Mucosa of descending colon (tissue), 3 donors: ENCODE results near the gene CABLES2. TPM values are rescaled to one million over a fixed set of nuclear protein-coding genes. Genes with fewer than 3 reads are reported as not detected.
A peak's percentile ranks its signal among the peaks of the same experiment; 100 is the strongest.

Experiments
- ATAC-seq: fragments of 200-7000 bp; cut with Tn5 transposase; one replicate; pipeline ENCODE4 v1.9.1; 2020; ENCODE audit warnings: mild to moderate bottlenecking, moderate library complexity
- DNase-seq, 3 donors: peaks; one replicate each; pipeline ENCODE4 v3.0.0-alpha.2; 2020
- H3K36me3 ChIP-seq: fragments of 200-600 bp; one replicate; pipeline ENCODE4 v1.8.0; 2021; ENCODE audit warnings: low read depth, mild to moderate bottlenecking
- H3K4me1 ChIP-seq: fragments of 200-600 bp; one replicate; pipeline ENCODE4 v1.8.0; 2021; ENCODE audit warnings: low read depth, mild to moderate bottlenecking
- H3K4me3 ChIP-seq: fragments of 200-600 bp; one replicate; pipeline ENCODE4 v1.8.0; 2021; ENCODE audit warnings: mild to moderate bottlenecking
- H3K9me3 ChIP-seq: fragments of 200-600 bp; one replicate; pipeline ENCODE4 v1.8.0; 2021; ENCODE audit warnings: mild to moderate bottlenecking
- intact Hi-C, 2 donors: fragments of 100-400 bp; cut with DNase I in 1 of 2; cut with micrococcal nuclease in 1 of 2; formaldehyde crosslinking; loops; one replicate each; pipeline versions ENCODE4 v1.11.0 to v1.11.1; 2022; cut with DNase I, micrococcal nuclease
- total RNA-seq, 3 donors: library from RNA; stranded (reverse); fragmentation: NEBNext Ultra II Directional in 2 of 3; extraction: Animal tissue kit (Norgen Biotek cat#: 25700) in 2 of 3; gene quantifications; one replicate each; pipeline versions ENCODE4 v1.2.1 to v1.2.4, GENCODE V29; 2021 to 2023
- TF ChIP-seq, protein P1 (sequence below): fragments of 200-600 bp; IDR thresholded peaks from one replicate; pipeline ENCODE4 v1.8.0; 2022; ENCODE audit warnings: antibody characterized with exemption, mild to moderate bottlenecking
- donor health status: DM: no; HTN: no; CAD: no; lungs with moderate emphysema.
- donor health status: DM: no; HTN: no; CAD: no.
- donor health status: DM: no; HTN: yes; CAD: no.

CABLES2 gene
- total RNA-seq, 3 donors from 2014 or later: 5.4 to 9.3 (median 6.6) TPM

DNA sequence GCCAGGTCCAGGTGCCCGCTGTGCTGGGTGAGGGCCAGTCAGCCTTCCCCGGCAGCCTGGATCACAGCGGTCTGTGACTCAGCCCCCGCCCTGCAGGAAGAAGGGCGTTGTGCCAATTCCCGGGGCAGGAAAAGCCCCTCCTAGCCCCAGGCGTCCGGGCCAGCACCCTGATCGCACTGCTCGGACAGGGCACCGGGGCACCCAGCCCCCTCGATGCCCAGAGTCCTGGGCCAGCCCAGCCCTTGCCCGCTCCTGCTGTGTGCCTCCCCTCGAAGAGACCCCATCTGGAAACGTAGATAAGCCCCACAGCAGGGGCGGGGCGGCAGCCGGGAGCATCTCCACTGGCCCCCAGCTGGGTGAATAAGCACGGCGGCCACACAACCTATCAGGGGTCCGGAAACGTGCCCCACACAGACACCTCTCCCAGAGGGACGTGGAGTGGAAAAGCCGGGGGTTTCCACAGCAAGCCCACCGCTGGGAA is 49.9 kb downstream of the CABLES2 start:
- peak in 1 of 3 donors; percentile 52 for DNase-seq
- Histone ChIP-seq H3K4me1 (peaks cover 16% of the 10 kb centered on the region), H3K9me3 (no peaks in the 10 kb centered on the region), H3K4me3 (no peak overlapping the region), H3K36me3 (no peaks in the 10 kb centered on the region)
- TF ChIP-seq, protein P1, sequence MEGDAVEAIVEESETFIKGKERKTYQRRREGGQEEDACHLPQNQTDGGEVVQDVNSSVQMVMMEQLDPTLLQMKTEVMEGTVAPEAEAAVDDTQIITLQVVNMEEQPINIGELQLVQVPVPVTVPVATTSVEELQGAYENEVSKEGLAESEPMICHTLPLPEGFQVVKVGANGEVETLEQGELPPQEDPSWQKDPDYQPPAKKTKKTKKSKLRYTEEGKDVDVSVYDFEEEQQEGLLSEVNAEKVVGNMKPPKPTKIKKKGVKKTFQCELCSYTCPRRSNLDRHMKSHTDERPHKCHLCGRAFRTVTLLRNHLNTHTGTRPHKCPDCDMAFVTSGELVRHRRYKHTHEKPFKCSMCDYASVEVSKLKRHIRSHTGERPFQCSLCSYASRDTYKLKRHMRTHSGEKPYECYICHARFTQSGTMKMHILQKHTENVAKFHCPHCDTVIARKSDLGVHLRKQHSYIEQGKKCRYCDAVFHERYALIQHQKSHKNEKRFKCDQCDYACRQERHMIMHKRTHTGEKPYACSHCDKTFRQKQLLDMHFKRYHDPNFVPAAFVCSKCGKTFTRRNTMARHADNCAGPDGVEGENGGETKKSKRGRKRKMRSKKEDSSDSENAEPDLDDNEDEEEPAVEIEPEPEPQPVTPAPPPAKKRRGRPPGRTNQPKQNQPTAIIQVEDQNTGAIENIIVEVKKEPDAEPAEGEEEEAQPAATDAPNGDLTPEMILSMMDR: no peak
- peak; percentile 8 for ATAC-seq
- intact Hi-C loops: no loop called here

DNA sequence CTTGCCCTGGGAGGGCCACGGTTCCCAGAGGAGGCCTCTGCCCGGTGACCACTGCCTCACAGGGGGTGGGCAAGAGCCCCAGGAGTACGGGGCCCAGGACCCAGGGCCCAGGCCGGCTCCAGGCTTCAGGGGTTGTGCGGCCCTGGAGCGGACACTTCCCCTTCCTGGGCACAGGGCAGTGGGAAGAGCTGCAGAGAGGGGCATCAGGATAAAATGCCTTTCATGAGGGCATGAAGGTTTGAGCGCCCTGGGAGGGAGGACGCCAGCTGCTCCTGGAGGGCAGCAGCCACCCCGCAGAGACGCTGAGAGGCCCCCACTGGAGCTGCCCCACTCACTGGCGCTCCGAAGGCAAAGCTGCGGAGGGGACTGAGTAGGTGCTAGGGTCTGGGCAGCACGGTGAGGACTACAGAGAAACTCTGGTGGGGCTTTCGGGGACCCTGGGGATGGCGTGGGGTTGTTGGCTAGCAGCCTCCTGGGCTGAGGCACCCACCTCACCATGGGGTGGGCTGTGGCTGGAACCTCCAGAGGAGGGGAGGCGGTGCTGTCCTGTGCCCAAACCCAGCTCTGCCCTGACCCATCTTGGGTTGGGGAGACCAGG is 50.4 kb downstream of the CABLES2 start:
- ATAC-seq (no peak), DNase-seq (no peak)
- Histone ChIP-seq H3K36me3 (no peaks in the 10 kb centered on the region), H3K9me3 (no peaks in the 10 kb centered on the region), H3K4me3 (no peak overlapping the region), H3K4me1 (peaks cover 16% of the 10 kb centered on the region)
- intact Hi-C loops: no loop called here
- TF ChIP-seq, protein P1: no peak

DNA sequence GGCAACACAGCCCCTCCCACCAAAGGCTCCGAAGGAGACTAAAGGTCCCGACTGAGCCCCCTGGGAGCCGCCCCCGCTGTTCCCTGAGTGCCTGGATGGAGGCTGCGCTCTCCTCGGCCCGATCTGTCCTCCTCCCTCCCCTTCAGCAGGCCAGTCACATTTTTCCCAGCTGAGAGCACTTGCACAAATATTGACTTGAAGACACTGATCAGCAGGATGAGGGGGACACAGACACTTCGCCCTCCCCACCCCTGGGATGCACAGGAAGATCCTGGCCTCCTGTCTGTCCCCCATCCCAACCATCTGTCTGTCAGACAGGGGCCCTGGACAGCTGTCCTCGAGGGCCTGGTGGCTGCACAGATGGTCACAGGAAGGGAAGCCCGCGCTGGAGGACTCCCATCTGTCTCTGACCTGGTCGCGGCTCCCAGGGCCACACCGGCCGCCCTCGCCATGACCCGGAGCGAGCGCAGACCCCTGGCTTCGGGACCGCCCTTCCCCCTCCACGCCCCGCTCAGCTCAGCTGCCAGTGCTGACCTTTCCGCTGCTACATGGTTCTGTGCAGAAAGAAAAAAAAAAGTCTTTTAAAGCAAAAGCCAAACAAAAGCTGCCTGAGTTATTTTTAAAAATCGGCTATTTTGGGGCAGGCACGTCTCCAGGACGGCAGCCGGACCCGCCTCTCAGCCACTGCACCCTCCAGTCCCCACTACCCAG is 51.1 kb downstream of the CABLES2 start:
- ATAC-seq (no peak), DNase-seq (no peak)
- TF ChIP-seq, protein P1: no peak
- H3K9me3 ChIP-seq: no peaks in the 10 kb centered on the region
- intact Hi-C loops: no loop called here
- peaks cover 16% of the 10 kb centered on the region for H3K4me1 ChIP-seq
- no peak overlapping the region for H3K4me3 ChIP-seq
- no peaks in the 10 kb centered on the region for H3K36me3 ChIP-seq

DNA sequence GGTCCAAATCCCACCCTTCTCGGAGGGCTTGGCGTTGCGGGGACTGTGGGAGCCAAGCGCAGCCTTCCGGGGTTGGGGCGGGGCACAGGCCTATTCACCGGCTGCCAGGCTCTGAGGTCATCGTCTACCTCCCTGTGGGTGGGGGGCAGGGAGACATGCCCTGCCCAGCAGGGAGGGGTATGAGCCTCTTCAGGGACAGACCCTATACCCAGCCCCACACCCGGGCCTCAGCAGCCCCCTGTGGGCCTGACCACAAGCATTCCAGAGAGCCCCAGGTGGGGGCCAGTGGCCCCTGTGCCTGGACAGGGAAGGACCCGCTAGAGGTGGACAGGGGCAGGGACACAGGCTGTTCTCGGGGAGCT is 51.6 kb downstream of the CABLES2 start:
- peak; percentile 6 for ATAC-seq
- peaks cover 16% of the 10 kb centered on the region for H3K4me1 ChIP-seq

DNA sequence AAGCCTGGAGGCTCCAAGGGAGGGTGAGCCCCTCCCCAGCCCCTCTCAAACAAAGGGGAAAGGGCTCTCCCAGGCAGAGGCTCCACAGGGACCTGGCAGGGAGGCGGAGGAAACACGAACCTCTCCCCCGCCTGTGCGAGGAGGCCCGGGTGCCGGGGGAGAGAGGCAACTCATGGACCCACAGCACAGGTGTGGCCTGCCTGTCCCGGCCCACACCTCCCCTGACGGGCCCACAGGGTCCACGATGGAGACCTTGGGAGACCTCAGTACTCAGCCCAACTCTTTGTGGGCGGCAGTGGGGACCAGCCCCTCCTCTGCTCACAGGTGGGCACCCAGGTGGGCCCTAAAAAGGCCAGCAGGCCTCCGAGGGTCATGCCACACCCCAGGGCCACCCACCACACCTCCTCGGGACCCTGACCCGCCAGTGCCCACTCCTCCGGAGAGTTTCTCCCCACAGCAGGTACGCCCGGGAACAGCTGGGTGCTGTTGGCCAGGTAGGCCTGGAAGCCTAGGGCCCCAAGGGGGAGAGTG is 52.2 kb downstream of the CABLES2 start:
- ATAC-seq (no peak), DNase-seq (no peak)
- H3K4me3 ChIP-seq: no peak overlapping the region
- H3K4me1 ChIP-seq: peaks cover 16% of the 10 kb centered on the region
- intact Hi-C loops: no loop called here
- TF ChIP-seq, protein P1: no peak
- no peaks in the 10 kb centered on the region for H3K36me3 ChIP-seq
- H3K9me3 ChIP-seq: no peaks in the 10 kb centered on the region

More for the DNA sequence above, 51.6 kb downstream of the CABLES2 start:
- no peak for DNase-seq
- TF ChIP-seq, protein P1: no peak
- Histone ChIP-seq H3K36me3 (no peaks in the 10 kb centered on the region), H3K9me3 (no peaks in the 10 kb centered on the region), H3K4me3 (no peak overlapping the region)
- intact Hi-C loops: no loop called here
